Hepatocyte (in vitro differentiated cells): ENCODE measurements around the gene TRRAP.

Experiments
- CTCF ChIP-seq: fragments of 200-600 bp; sonication (generic); IDR thresholded peaks from 2 replicates; pipeline ENCODE4 v1.5.1; 2016; ENCODE audit warnings: antibody characterized with exemption, mild to moderate bottlenecking; ENCODE audit not compliant: poor library complexity
- EZH2phosphoT487 ChIP-seq: fragments of 200-600 bp; sonication (generic); IDR thresholded peaks from one replicate; pipeline ENCODE4 v1.6.1; 2018; ENCODE audit warnings: antibody characterized with exemption, mild to moderate bottlenecking, low read depth, moderate library complexity; ENCODE audit not compliant: unreplicated experiment, severe bottlenecking

DNA sequence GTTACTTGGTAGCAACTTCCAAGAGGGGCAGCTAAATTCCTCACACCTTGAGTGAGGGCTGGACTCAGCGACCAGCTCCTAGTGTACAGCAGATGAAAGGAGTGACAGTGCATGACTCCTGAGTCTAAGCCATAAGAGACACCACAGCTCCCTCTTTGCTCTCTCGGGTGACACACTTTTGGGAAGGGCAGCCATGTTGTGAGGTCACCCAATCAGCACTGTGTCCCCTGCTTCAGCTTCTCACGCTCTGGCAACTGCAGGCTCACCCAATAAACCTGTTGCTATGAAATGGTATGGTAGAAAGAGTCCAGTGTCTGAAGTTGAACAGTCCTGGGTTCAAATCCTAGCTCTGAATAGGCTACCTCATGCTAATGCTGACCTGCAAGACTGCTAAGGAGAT, 29.4 kb upstream of the TRRAP start:
- TF ChIP-seq CTCF, result no peak
- TF ChIP-seq EZH2phosphoT487, result no peak
